SK-N-SH (cell line): Measurements from ENCODE around the gene DPY19L1. TPM values are rescaled to one million over a fixed set of nuclear protein-coding genes. Genes with fewer than 3 reads are reported as not detected.
"Not testable (repeated sequence)": the region's sequence is repeated elsewhere in the genome, so short reads cannot be mapped to it uniquely, and the experiment has no call there.

ENCODE experiments used
- CTCF ChIA-PET: fragments of 300-600, 350-600 bp; formaldehyde crosslinking; extraction: SDS; loops from one replicate; lab custom pipeline; 2021; lab: Yijun Ruan, JAX
- POLR2A ChIA-PET: fragments of 350-600 bp; sonication (Branson Sonifier 250); formaldehyde crosslinking; extraction: SDS; loops from one replicate; lab custom pipeline; 2020; ENCODE audit warnings: antibody characterized with exemption, inconsistent platforms; lab: Yijun Ruan, JAX
- DNase-seq: peaks from one replicate; pipeline ENCODE4 v3.0.0; 2012
- H2AFZ ChIP-seq: fragments of 200-600 bp; sonication (generic); 2 replicates; pipeline ENCODE4 v1.8.1; 2016; ENCODE audit warnings: antibody characterized with exemption, mild to moderate bottlenecking, low read depth
- H3F3A ChIP-seq: fragments of 200-600 bp; sonication (generic); replicated peaks from 2 replicates; pipeline ENCODE3; 2016; ENCODE audit warnings: antibody characterized with exemption, mild to moderate bottlenecking; ENCODE audit not compliant: insufficient read depth
- H3K27ac ChIP-seq, 2 experiments: fragments of 200-500 bp in 1 of 2; fragments of 200-600 bp in 1 of 2; sonication (Bioruptor generic) in 1 of 2; sonication (generic), shearing (Covaris generic) in 1 of 2; 2 replicates each; pipeline versions ENCODE4 v1.5.1 to v1.6.1; 2014 to 2016; ENCODE audit warnings: low read depth in 2 of 2, inconsistent platforms in 1 of 2, low read length in 1 of 2, mild to moderate bottlenecking in 1 of 2, mixed read lengths in 1 of 2
- H3K27me3 ChIP-seq: fragments of 200-600 bp; sonication (generic), shearing (Covaris generic); 2 replicates; pipeline ENCODE4 v1.6.1; 2016; ENCODE audit warnings: mixed run types; ENCODE audit not compliant: insufficient read depth
- H3K36me3 ChIP-seq, 2 experiments: fragments of 200-500 bp in 1 of 2; fragments of 200-600 bp in 1 of 2; sonication (Bioruptor generic) in 1 of 2; sonication (generic) in 1 of 2; replicated peaks in 1 of 2; 2 replicates each; pipeline versions ENCODE3 to v1.5.1; 2014 to 2016; ENCODE audit warnings: low read length in 1 of 2, mild to moderate bottlenecking in 1 of 2; ENCODE audit not compliant: insufficient read depth in 2 of 2, control insufficient read depth in 1 of 2
- H3K4me1 ChIP-seq, 2 experiments: fragments of 200-500 bp in 1 of 2; fragments of 200-600 bp in 1 of 2; sonication (Bioruptor generic) in 1 of 2; sonication (generic), shearing (Covaris generic) in 1 of 2; 2 replicates each; pipeline versions ENCODE4 v1.5.1 to v1.6.1; 2014 to 2016; ENCODE audit warnings: low read depth in 1 of 2, low read length in 1 of 2, mixed run types in 1 of 2; ENCODE audit not compliant: insufficient read depth in 2 of 2, control insufficient read depth in 1 of 2
- H3K4me2 ChIP-seq: fragments of 200-600 bp; sonication (generic), shearing (Covaris generic); 2 replicates; pipeline ENCODE4 v1.6.1; 2017; ENCODE audit warnings: mixed run types
- H3K4me3 ChIP-seq, 2 experiments: fragments of 200-500 bp in 1 of 2; fragments of 200-600 bp in 1 of 2; sonication (Bioruptor generic) in 1 of 2; sonication (generic), shearing (Covaris generic) in 1 of 2; 2 replicates each; pipeline versions ENCODE4 v1.5.1 to v1.8.1; 2014 to 2016; ENCODE audit warnings: low read depth in 2 of 2, inconsistent platforms in 1 of 2, low read length in 1 of 2, mild to moderate bottlenecking in 1 of 2, mixed read lengths in 1 of 2, moderate library complexity in 1 of 2
- H3K79me2 ChIP-seq: fragments of 200-600 bp; sonication (generic); 2 replicates; pipeline ENCODE4 v1.8.1; 2017; ENCODE audit warnings: mild to moderate bottlenecking; ENCODE audit not compliant: insufficient read depth
- H3K9ac ChIP-seq: fragments of 200-600 bp; sonication (generic); 2 replicates; pipeline ENCODE4 v1.6.1; 2017; ENCODE audit warnings: mixed run types
- H3K9me2 ChIP-seq: fragments of 200-600 bp; sonication (generic); 2 replicates; pipeline ENCODE4 v1.6.1; 2017; ENCODE audit warnings: mixed run types
- H3K9me3 ChIP-seq: fragments of 200-600 bp; sonication (generic); 2 replicates; pipeline ENCODE4 v1.6.1; 2017; ENCODE audit warnings: mixed run types, mild to moderate bottlenecking, moderate library complexity
- H4K20me1 ChIP-seq: fragments of 200-600 bp; sonication (generic); 2 replicates; pipeline ENCODE4 v1.6.1; 2017; ENCODE audit warnings: mild to moderate bottlenecking, mixed run types; ENCODE audit not compliant: insufficient read depth
- CHD2 ChIP-seq: fragments of 150-350 bp; IDR thresholded peaks from 2 replicates; pipeline ENCODE4 v1.6.1; 2018; ENCODE audit warnings: low read length; ENCODE audit not compliant: partially characterized antibody
- ELF1 ChIP-seq: IDR thresholded peaks from 2 replicates; pipeline ENCODE4 v1.4.0; 2012
- EP300 ChIP-seq, 2 experiments: IDR thresholded peaks; 2 replicates each; pipeline versions ENCODE4 v1.4.0 to v1.6.1; 2012; ENCODE audit warnings: borderline replicate concordance in 1 of 2, low read depth in 1 of 2, low read length in 1 of 2
- EZH2phosphoT487 ChIP-seq: fragments of 200-600 bp; sonication (generic); IDR thresholded peaks from 2 replicates; pipeline ENCODE4 v1.6.1; 2017; ENCODE audit warnings: low read depth, mixed run types, mild to moderate bottlenecking, antibody characterized with exemption, moderate library complexity, borderline replicate concordance
- FOSL2 ChIP-seq: IDR thresholded peaks from 2 replicates; pipeline ENCODE4 v1.4.0; 2012; ENCODE audit warnings: low read depth, mild to moderate bottlenecking, moderate library complexity, borderline replicate concordance
- FOXJ3 ChIP-seq: sonication (generic); formaldehyde crosslinking; IDR thresholded peaks from 2 replicates; pipeline ENCODE4 v1.5.1; 2020; ENCODE audit warnings: mild to moderate bottlenecking, missing genetic modification reagents
- FOXM1 ChIP-seq: IDR thresholded peaks from 2 replicates; pipeline ENCODE4 v1.4.0; 2012; ENCODE audit warnings: low read depth, mild to moderate bottlenecking
- GATA2 ChIP-seq: sonication (generic); formaldehyde crosslinking; IDR thresholded peaks from 2 replicates; pipeline ENCODE4 v1.5.0; 2020; ENCODE audit warnings: mild to moderate bottlenecking, missing genetic modification reagents
- MXI1 ChIP-seq: IDR thresholded peaks from 2 replicates; pipeline ENCODE4 v1.6.1; 2012; ENCODE audit warnings: mild to moderate bottlenecking, low read depth, low read length, improper control_type of control experiment
- RAD21 ChIP-seq: IDR thresholded peaks from 2 replicates; pipeline ENCODE4 v1.6.1; 2012; ENCODE audit warnings: mild to moderate bottlenecking, low read length
- RXRA ChIP-seq: IDR thresholded peaks from 2 replicates; pipeline ENCODE4 v1.4.0; 2012; ENCODE audit warnings: low read depth, mild to moderate bottlenecking, borderline replicate concordance
- TAF1 ChIP-seq: IDR thresholded peaks from 2 replicates; pipeline ENCODE4 v1.6.1; 2012; ENCODE audit warnings: low read depth, mild to moderate bottlenecking, low read length, moderate library complexity, borderline replicate concordance
- TCF12 ChIP-seq: IDR thresholded peaks from 2 replicates; pipeline ENCODE4 v1.4.0; 2012
- WGBS: methylation state at CpG from one replicate; pipeline ENCODE4 v1.1.6; 2017; ENCODE audit warnings: low lambda C conversion rate; 5-methylcytosine and 5-hydroxymethylcytosine counted together
- polyA plus RNA-seq, 3 experiments: library from polyadenylated mRNA; depleted of rRNA; stranded (reverse); fragments of >200 nt; gene quantifications; 2 replicates each; pipeline ENCODE4 v1.2.3, GENCODE V29; 2012
- TF ChIP-seq, protein P1 (sequence below): IDR thresholded peaks from 2 replicates; pipeline ENCODE4 v1.4.0; 2012; ENCODE audit warnings: low read depth, borderline replicate concordance
- TF ChIP-seq, protein P2 (sequence below): IDR thresholded peaks from 2 replicates; pipeline ENCODE4 v1.4.0; 2012; ENCODE audit warnings: low read depth, borderline replicate concordance
- TF ChIP-seq, protein P3 (sequence below): fragments of 150-350 bp; IDR thresholded peaks from 2 replicates; pipeline ENCODE4 v1.6.1; 2017; ENCODE audit warnings: antibody characterized with exemption, low read length, low read depth, borderline replicate concordance
- TF ChIP-seq, protein P4 (sequence below): IDR thresholded peaks from 2 replicates; pipeline ENCODE4; 2012

DPY19L1 gene
- polyA plus RNA-seq, 1 of the 3 experiments (the other 2 are of a cell fraction) = 27.7 TPM

DNA sequence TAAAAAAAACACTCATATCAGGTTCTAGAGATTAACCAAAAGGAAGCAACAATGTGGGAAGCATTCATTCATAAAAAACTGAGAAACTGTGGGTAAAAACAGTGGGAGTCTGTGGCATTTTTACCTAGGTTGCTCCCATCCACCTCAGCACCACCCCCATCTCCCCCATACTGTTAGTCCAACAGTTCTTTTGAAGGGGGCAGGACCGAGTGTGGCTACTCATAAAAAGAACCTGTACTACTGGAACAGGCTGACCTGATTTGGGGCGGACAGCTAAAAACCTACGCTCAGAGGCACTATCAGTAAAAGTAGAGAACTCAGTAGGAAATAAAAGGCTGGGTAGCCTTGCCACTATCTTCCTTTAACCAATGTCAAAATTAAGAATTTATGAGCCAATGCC lies 84.5 kb downstream of the DPY19L1 start:
- H3K4me3 ChIP-seq = no peak overlapping the region
- no peak overlapping the region for H2AFZ ChIP-seq
- H3K4me2 ChIP-seq = no peak overlapping the region
- ChIA-PET CTCF (no interaction called here), POLR2A (no interaction called here)
- peaks cover 0 to 5% of the 10 kb centered on the region in 2 experiments; a peak in 1 of 4 replicates for H3K4me1 ChIP-seq
- WGBS = 96% methylated on average over 3 of the region's 3 CpGs
- no peaks in the 10 kb centered on the region for H3K9me2 ChIP-seq
- H3K9ac ChIP-seq = no peak overlapping the region
- H3K9me3 ChIP-seq = no peaks in the 10 kb centered on the region
- H4K20me1 ChIP-seq = no peaks in the 10 kb centered on the region
- no peak for DNase-seq
- TF ChIP-seq EZH2phosphoT487 (no peak), RAD21 (no peak), GATA2 (CRISPR knock-in tag) (no peak), ELF1 (no peak), CHD2 (no peak), MXI1 (no peak), FOXJ3 (CRISPR knock-in tag) (no peak), TCF12 (no peak)
- TF ChIP-seq, protein P1, sequence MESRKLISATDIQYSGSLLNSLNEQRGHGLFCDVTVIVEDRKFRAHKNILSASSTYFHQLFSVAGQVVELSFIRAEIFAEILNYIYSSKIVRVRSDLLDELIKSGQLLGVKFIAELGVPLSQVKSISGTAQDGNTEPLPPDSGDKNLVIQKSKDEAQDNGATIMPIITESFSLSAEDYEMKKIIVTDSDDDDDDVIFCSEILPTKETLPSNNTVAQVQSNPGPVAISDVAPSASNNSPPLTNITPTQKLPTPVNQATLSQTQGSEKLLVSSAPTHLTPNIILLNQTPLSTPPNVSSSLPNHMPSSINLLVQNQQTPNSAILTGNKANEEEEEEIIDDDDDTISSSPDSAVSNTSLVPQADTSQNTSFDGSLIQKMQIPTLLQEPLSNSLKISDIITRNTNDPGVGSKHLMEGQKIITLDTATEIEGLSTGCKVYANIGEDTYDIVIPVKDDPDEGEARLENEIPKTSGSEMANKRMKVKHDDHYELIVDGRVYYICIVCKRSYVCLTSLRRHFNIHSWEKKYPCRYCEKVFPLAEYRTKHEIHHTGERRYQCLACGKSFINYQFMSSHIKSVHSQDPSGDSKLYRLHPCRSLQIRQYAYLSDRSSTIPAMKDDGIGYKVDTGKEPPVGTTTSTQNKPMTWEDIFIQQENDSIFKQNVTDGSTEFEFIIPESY = no peak
- TF ChIP-seq, protein P2, sequence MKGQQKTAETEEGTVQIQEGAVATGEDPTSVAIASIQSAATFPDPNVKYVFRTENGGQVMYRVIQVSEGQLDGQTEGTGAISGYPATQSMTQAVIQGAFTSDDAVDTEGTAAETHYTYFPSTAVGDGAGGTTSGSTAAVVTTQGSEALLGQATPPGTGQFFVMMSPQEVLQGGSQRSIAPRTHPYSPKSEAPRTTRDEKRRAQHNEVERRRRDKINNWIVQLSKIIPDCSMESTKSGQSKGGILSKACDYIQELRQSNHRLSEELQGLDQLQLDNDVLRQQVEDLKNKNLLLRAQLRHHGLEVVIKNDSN = no peak
- TF ChIP-seq, protein P3, sequence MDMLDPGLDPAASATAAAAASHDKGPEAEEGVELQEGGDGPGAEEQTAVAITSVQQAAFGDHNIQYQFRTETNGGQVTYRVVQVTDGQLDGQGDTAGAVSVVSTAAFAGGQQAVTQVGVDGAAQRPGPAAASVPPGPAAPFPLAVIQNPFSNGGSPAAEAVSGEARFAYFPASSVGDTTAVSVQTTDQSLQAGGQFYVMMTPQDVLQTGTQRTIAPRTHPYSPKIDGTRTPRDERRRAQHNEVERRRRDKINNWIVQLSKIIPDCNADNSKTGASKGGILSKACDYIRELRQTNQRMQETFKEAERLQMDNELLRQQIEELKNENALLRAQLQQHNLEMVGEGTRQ = no peak
- H3F3A ChIP-seq = peaks cover 9% of the 10 kb centered on the region
- H3K36me3 ChIP-seq = peaks cover 16 to 49% of the 10 kb centered on the region in 2 experiments
- H3K79me2 ChIP-seq = no peaks in the 10 kb centered on the region
- H3K27me3 ChIP-seq = no peaks in the 10 kb centered on the region
- H3K27ac ChIP-seq = no peak overlapping the region

DNA sequence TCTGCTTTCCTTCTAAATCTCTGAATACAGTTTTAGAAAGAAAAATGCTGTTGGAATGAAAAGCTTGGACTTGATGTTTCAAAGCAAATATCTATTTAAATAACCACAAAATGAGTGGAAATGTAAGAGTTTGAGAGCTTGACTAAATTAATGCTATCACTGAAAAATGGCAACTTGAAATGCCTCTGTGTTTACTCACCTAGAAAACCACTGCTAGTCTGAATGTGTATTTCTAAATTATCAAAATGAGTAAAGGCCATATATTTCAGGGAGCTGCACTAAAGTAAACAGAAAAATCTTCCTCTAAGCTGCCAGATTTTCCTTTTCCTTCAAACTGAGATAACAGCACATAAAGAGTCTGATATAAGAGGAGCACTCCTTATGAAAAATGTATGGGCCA lies 87.9 kb downstream of the DPY19L1 start:
- no peak for TF ChIP-seq FOSL2
- no peak for TF ChIP-seq ELF1
- TF ChIP-seq RXRA = no peak
- no peak for TF ChIP-seq TAF1
- no peak for TF ChIP-seq EP300 (IDR thresholded peaks at IDR 0.05; ENCODE audit: borderline replicate concordance in 1 of 2, low read depth in 1 of 2, low read length in 1 of 2)
- no peak for TF ChIP-seq FOXM1
- TF ChIP-seq, protein P4, sequence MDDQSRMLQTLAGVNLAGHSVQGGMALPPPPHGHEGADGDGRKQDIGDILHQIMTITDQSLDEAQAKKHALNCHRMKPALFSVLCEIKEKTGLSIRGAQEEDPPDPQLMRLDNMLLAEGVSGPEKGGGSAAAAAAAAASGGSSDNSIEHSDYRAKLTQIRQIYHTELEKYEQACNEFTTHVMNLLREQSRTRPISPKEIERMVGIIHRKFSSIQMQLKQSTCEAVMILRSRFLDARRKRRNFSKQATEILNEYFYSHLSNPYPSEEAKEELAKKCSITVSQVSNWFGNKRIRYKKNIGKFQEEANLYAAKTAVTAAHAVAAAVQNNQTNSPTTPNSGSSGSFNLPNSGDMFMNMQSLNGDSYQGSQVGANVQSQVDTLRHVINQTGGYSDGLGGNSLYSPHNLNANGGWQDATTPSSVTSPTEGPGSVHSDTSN = no peak
- H3K79me2 ChIP-seq = no peaks in the 10 kb centered on the region; the same call in 1 of the 2 replicates
- H3K9me3 ChIP-seq = no peaks in the 10 kb centered on the region
- H3K27ac ChIP-seq = peak overlapping the region in 1 of 2 experiments; percentile 9; a peak in 1 of 4 replicates
- no peak overlapping the region for H3K4me2 ChIP-seq
- H3K9me2 ChIP-seq = no peaks in the 10 kb centered on the region
- no peaks in the 10 kb centered on the region for H4K20me1 ChIP-seq
- H3K36me3 ChIP-seq = peaks cover 22 to 68% of the 10 kb centered on the region in 2 experiments
- no peak overlapping the region for H3K9ac ChIP-seq
- CTCF ChIA-PET = no interaction called here
- H3K27me3 ChIP-seq = no peaks in the 10 kb centered on the region
- H2AFZ ChIP-seq = no peak overlapping the region
- peaks cover 9% of the 10 kb centered on the region for H3F3A ChIP-seq
- peaks cover 5% of the 10 kb centered on the region in 2 experiments; a peak in 3 of 4 replicates for H3K4me1 ChIP-seq
- POLR2A ChIA-PET = no interaction called here
- H3K4me3 ChIP-seq = no peak overlapping the region
- DNase-seq = no peak

DNA sequence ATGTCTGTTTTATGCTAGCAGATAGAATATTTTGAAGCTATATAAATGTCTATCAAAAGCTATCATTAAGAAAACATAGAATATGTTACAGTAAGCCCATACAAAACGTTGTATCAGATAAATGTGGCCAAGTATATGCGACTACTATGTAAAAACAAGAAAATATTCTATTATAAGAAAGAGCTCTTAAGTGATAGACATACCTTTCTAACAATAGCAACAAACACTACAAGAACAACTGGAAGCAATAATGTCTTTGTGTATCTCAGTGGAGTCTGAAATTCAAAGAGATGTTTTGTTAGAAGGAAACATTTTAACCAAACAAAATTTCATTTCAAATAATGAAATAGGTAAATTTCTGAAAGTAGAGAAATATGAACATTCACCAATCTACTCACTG lies 89.9 kb downstream of the DPY19L1 start:
- H3K9me3 ChIP-seq, H3K9ac ChIP-seq, POLR2A ChIA-PET, H3K27ac ChIP-seq, DNase-seq, H3K79me2 ChIP-seq, H3K9me2 ChIP-seq, H2AFZ ChIP-seq, H3K4me1 ChIP-seq, H4K20me1 ChIP-seq, H3F3A ChIP-seq, H3K4me2 ChIP-seq, H3K4me3 ChIP-seq, CTCF ChIA-PET, H3K27me3 ChIP-seq: not testable (repeated sequence)
- 84% methylated on average over 2 of the region's 2 CpGs for WGBS
- H3K36me3 ChIP-seq = peaks cover 12 to 61% of the 10 kb centered on the region in 2 experiments
